NCI-H187 (cell line): ENCODE measurements around the gene CD2BP2.
"Not testable (repeated sequence)": the region's sequence is repeated elsewhere in the genome, so short reads cannot be mapped to it uniquely, and the experiment has no call there.

ENCODE experiments used
- DNase-seq, 2 experiments: peaks; one replicate each; lab custom pipeline; 2025; lab: John Stamatoyannopoulos, UW

CD2BP2 gene

DNA sequence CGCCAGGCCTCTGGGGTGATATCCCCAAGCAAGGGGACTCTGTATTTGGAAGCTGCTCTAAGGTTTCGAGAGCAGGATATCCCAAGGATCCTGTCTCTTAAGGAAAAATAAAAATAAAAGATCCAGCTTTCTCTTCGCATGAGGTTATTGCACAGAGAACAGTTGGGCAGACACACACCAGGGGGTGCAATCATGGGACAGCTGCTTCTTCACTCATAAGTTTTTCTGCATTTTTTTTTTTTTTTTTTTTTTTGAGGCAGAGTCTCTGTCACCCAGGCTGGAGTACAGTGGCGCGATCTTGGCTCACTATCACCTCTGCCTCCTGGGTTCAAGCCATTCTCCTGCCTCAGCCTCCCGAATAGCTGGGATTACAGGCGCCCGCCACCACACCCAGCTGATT lies 13.1 kb downstream of the CD2BP2 start:
- DNase-seq = not testable (repeated sequence)

DNA sequence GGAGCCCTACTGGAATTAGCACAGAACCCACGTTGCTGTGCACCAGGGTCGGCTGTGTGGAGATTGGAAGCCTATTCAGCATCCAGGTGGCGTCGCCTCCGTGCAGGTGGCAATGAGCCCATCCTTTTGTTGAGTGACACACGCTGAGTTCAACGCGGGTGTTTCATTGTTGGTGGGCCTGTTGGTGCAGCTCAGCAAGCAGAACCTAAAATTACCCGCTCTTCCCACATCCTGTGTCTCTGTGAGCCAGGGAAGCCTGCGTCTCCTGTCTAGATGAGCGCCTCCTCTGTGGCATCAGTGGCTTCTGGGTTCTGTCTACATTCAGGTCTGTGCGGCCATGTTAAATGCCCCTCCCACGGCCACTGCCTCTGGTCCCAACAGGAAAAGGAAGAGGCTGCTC lies 14.5 kb downstream of the CD2BP2 start:
- DNase-seq = no peak

DNA sequence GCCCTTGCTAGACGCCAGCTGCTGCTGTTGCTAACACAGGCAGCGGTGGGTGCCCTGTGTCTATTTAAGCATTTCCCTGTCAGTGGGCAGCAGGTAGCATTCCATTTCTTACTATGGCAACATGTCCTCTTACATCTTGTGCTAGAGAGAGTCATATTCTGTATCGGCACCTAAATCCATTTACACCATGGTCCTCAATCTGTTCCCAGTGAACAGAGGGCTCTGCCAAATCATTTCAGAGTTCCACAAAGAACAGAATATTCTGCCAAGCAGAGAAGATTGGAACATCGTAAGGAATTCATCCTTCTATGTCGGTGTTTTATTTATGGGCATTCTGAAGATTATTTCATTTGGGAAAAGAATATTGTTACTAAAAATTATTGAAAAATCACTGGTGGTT lies 16.4 kb downstream of the CD2BP2 start:
- DNase-seq = not testable (repeated sequence)

DNA sequence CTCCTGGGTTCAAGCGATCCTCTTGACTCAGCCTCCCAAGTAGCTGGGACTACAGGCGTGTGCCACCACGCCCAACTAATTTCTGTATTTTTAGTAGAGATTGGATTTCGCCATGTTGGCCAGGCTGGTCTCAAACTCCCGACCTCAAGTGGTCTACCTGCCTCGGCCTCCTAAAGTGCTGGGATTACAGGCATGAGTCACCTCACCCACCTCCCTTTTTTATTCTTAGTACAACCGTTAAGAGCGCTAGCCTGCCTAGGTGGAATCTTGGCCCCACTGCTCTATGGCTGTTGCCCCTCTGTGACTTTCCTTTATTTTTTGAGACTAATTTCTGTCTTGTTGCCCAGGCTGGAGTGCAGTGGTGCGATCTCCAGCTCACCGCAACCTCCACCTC lies 17.1 kb downstream of the CD2BP2 start:
- not testable (repeated sequence) for DNase-seq

DNA sequence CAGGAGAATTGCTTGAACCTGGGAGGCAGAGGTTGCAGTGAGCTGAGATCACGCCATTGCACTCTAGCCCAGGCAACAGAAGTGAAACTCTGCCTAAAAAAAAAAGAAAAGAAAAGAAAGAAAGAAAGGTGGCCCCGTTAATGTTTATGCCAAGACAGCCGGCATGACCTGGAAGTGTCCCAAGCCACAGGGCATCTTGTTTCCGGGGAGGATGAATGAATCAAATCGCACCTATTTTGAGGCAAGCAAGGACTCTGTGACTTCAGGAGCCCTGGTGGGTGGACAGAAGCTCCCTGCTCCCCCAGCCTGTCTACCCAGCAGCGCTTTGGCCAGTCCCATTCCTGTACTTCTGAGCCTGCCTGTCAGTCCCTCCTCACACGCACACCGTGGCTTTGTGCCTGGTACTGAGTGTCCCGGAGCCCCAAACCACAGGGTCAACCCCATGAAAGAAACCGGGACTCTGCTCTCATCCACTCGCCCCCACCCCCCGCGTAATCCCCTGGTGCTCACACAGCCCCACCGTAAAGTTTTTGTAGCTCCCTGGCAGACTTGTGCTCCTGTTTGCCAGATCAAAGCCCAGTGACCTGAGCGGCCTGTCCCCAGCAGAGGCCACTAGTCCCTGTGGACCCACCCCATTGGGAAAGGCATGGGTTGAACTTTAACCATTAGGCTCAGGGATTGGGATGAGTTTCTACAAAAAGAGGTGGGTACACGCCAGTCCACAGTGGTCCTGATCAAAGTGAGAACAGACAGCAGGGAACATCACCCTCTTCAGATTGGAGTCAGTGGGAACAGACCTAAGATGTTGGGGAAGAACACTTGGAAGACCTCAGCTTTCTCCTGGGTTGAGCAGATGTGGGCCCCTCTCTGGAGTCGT lies 19.3 kb downstream of the CD2BP2 start:
- no peak for DNase-seq

DNA sequence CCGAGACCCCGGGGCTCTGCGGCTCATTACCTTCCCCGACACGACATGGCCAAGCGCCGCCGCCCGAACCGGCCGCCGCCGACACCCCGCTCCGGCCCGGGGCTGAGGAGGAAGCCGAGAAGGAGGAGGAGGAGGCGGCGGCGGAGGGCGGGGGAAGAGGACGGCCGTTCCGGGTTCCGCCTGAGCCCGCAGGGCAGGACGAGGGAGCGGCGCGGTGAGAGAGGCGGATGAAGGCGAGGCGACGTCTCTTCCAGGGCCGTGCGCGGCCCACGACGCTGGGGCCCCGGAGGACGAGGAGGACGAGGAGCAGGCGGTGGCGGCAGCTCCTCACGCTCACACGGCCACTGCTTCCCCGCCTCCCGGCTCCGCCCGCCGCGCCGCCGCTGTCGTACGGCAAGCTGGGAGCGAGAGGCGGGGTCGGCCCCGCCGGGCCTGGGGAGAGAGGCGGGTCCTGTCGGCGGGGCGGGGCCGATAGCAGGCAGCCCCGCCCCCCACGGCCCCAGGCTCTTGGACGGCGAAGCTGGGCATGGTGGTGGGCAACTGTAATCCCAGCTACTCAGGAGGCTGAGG lies 20.0 kb downstream of the CD2BP2 start:
- peak; percentile 40 to 47 for DNase-seq

DNA sequence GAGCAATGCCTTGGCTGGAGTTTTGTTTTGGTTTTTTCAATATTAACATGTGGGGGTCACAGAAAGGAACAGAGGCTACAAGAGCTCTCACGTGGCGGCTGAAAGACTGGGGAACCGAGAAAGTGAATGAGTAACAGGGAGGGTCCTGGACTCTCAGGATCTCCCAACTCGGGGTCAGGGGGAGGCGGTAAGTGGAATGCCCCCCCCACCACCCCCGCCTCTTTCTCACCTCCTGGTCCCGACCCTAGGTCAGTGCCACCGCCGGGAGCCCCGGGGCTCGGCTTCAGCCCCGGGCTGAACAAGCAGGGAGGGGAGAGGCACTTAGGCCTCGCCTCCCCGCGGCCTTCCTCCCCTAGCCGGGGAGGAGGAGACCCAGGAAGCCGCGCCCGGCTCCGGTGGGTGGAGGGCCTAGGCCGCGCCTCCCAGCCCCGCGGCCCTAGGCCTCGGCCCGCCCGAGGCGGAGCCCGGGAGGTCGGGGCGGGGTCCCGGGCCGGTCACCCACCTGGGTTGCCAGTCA lies 20.6 kb downstream of the CD2BP2 start:
- peak in 1 of 2 experiments; percentile 5 for DNase-seq

DNA sequence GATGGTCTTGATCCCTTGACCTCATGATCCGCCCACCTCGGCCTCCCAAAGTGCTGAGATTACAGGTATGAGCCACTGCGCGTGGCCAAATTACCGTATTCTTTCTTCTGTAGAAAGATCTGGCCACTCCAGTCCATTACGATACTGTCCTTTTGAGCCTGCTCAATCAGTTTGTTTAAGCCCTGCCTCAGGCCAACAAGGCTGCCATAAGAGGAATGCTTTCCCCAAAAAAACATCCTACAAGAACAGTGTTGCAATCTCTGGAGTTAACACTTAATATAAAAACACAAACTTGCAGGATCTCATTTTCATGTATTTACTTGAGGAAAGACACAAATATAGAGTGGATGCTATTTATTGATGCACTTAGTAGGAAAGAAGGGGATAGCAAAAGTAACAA lies 30.9 kb downstream of the CD2BP2 start:
- DNase-seq = not testable (repeated sequence)

DNA sequence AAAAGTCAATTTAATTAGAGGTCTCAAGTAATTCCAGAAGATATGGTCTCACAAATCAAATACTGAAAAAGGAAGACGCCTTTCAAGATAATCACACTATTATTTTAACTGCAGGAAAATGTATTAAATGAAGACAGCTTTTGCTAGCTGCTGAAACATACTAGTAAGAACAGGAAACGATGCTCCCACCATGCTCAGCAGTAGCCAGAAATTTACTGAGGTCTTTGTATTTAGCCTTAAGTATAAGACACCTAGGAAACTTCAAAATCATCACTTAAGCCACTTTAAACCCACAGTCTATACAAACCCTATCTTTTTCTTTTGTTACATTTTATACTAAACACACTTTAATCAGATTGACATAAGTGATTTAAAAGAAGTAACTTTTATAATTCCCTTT lies 36.5 kb downstream of the CD2BP2 start:
- DNase-seq = not testable (repeated sequence)

DNA sequence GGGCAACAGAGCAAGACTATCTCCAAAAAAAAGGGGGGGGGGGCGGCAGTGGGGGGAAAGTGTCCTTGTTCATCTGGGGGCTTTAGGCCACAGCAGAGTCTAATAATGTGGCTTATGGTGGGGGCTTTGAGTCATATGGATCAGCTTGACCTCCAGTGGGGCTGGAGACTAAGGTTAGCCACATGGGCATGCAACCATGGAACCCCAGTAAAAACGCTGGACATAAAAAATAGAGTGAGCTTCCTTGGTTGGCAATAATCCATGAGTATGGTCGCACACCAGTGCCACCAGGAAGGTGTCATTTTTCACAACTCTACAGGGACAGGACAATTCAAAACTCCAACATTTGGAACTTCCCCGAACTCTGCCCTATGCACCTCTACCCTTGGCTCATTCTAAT lies 44.2 kb downstream of the CD2BP2 start:
- not testable (repeated sequence) for DNase-seq

DNA sequence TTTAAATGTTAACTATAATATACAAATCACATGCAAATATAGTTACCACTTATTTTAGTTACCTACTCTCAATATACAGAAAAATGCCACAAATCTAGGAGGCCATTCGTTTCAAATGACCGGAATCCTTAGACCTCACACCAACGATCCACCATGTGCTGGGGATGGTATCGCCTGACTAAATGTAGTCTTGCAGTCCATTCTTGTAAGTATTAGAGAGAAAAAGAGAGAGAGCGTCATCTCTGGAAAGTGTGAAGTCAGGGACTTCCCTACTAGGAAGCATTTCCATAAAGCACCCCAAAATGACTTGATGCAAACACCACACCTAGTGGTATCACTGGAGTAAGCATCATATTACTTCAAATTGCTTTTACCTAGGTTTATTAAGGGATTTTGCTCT lies 45.9 kb downstream of the CD2BP2 start:
- not testable (repeated sequence) for DNase-seq
